ENCODE measurements around the gene PFDN5. TPM values are rescaled to one million over a fixed set of nuclear protein-coding genes. Genes with fewer than 3 reads are reported as not detected.
"Not testable (repeated sequence)": the region's sequence is repeated elsewhere in the genome, so short reads cannot be mapped to it uniquely, and the experiment has no call there.

PFDN5 gene
- total RNA-seq, 1 donor from 2014 or later = 313 TPM

- intact Hi-C loops (cut with micrococcal nuclease) = loop anchor here (2.0 kb wide), 1 partner anchor 27 kb away; no protein-coding TSS in a partner anchor
Measured at GRCh38 chr12:53325511-53326061, 30.2 kb downstream of the PFDN5 start.

GRCh38 chr12:53326460-53327185 lies 31.3 kb downstream of the PFDN5 start:
- intact Hi-C loops (cut with micrococcal nuclease) = no loop called here

- intact Hi-C loops (cut with micrococcal nuclease) = no loop called here
Measured at GRCh38 chr12:53327435-53328042, 32.2 kb downstream of the PFDN5 start.

DNA sequence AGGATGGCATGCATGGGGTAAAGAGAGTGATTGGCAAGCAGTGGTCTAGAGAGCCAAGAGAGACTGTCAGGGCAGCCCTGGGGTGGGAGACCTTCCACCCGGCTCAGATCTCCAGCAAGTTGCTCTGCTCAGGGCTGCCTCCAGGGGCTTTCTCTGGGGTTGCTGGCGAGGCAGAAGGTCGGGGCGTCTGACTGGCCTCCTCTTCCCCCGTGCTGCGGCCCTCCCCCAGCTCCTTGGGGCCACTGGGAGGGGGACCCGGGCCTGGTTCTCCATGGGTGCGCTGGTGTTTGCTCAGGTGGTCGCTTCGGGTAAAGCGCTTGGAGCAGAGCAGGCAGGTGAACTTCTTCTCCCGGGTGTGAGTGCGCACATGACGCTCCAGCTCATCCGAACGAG lies 32.7 kb downstream of the PFDN5 start:
- intact Hi-C loops (cut with micrococcal nuclease) = no loop called here

- intact Hi-C loops (cut with micrococcal nuclease) = no loop called here
Measured at GRCh38 chr12:53330671-53331070, 35.3 kb downstream of the PFDN5 start.

GRCh38 chr12:53332339-53332738 lies 37.0 kb downstream of the PFDN5 start:
- intact Hi-C loops (cut with micrococcal nuclease) = not testable (repeated sequence)

GRCh38 chr12:53332744-53333143 lies 37.4 kb downstream of the PFDN5 start:
- intact Hi-C loops (cut with micrococcal nuclease) = no loop called here

DNA sequence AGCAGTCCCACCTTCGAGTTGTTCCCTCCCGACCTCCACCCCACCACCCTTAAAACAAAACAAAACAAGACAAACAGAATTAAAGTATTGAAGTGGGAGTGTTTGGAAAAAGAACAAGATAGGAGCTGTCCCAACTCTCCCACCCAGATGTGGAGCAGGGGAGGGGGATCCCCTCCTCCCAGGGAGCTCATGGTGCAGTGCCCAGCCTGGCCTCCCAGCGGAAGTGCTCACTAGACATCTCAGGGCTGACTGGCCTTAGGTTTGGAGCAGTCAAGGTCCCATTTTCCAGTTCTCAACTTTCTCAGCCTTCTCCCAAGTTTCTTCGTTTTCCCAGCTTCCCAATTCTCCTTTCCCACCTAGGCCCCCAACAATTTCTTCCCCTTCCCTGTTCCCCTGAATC lies 37.9 kb downstream of the PFDN5 start:
- intact Hi-C loops (cut with micrococcal nuclease) = no loop called here

- intact Hi-C loops (cut with micrococcal nuclease) = no loop called here
Measured at GRCh38 chr12:53333845-53334244, 38.5 kb downstream of the PFDN5 start.

DNA sequence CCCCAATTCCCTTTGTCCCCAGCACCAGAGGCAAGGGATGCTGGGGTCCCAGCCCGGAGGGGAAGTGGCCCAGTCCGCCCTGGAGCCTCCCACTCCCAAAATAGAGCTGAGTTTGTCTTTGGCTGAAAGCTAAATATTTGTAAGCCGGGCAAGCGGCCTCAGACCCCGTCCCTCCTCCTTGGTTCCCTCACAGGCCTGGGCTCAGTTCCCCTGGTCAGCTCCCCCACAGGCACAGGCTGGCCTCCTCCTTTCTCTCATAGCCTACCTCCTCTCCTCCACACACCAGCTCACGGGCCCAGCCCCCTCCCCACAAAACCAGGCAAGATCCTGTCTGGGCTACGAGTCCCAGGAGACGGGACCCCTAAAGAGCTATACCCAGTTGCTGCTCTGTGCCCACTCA lies 39.5 kb downstream of the PFDN5 start:
- intact Hi-C loops (cut with micrococcal nuclease) = no loop called here

GRCh38 chr12:53336181-53336681 lies 40.9 kb downstream of the PFDN5 start, which contains the start of gene SP7:
TSS of gene SP7 (minus strand) at chr12:53336354. CDS start at chr12:53335646, 708 bp downstream.
- intact Hi-C loops (cut with micrococcal nuclease) = no loop called here

DNA sequence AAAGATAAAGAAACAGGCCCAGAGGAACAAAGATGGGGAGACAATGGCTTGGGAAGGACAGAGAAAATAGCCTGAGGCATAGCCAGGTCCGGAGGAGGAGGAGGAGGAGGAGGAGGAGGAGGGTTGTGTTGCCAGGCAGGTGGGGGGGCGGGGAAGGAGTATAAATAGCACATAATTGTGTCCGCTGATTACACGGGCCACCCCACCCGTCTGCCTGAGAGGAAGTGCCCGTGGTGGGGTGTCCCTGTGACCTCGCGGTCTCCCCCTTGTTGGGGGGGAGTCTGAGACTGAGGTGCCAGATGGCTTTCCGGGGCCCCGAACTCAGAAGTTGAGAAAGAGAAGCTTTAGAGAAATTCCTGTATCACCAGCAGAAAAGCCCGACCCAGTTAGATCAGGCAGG lies 42.7 kb downstream of the PFDN5 start:
- intact Hi-C loops (cut with micrococcal nuclease) = no loop called here

GRCh38 chr12:53338916-53339315 lies 43.6 kb downstream of the PFDN5 start:
- intact Hi-C loops (cut with micrococcal nuclease) = no loop called here

- intact Hi-C loops (cut with micrococcal nuclease) = no loop called here
Measured at GRCh38 chr12:53340398-53340797, 45.1 kb downstream of the PFDN5 start.

DNA sequence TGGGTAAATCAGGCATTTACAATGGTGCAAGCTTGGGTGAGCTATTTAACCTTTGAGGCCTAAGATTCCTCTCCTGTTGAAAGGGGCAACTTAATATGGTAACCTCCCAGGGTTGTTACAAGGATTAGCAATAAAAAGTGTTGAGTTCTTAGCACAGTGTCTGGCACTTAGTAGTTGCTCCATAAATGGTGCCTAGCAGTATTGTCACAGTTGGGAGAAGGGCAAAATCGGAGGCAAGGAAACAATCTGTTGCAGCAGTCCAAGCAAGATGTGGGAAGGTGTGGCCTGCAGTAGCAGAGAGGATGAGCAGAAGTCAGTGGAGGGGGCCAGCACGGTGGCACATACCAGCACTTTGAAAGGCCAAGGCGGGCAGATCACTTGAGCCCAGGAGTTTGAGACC lies 48.1 kb downstream of the PFDN5 start:
- intact Hi-C loops (cut with micrococcal nuclease) = no loop called here

DNA sequence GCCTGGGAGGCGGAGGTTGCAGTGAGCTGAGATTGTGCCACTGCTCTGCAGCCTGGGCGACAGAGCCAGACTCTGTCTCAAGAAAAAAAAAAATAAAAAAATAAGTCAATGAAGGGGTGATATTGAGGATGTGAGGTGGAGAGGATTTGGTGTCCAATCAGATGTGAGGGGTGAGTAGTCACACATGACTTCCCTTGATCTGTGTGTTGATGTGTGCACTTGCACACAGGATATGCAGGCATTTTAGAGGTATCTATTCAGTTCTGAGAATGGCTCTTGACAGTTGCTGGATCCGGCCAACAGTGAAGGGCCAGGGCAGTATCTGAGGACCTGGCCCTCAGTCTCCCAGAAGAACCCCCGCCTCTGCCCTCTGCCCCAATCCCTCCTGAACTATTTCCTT lies 48.6 kb downstream of the PFDN5 start:
- intact Hi-C loops (cut with micrococcal nuclease) = loop anchor here (2.0 kb wide), 1 partner anchor 77 kb away; no protein-coding TSS in a partner anchor

GRCh38 chr12:53344487-53344823 lies 49.1 kb downstream of the PFDN5 start:
- intact Hi-C loops (cut with micrococcal nuclease) = loop anchor here (2.0 kb wide), 1 partner anchor 76 kb away; no protein-coding TSS in a partner anchor

- intact Hi-C loops (cut with micrococcal nuclease) = loop anchor here (1.0 to 2.0 kb wide), 5 partner anchors 21 to 186 kb away; partner anchors contain the start of gene PFDN5
Measured at GRCh38 chr12:53344824-53345485, 49.6 kb downstream of the PFDN5 start.

GRCh38 chr12:53345486-53346188 lies 50.3 kb downstream of the PFDN5 start:
- intact Hi-C loops (cut with micrococcal nuclease) = loop anchor here (1.0 to 2.0 kb wide), 5 partner anchors 21 to 186 kb away; partner anchors contain the start of gene PFDN5

DNA sequence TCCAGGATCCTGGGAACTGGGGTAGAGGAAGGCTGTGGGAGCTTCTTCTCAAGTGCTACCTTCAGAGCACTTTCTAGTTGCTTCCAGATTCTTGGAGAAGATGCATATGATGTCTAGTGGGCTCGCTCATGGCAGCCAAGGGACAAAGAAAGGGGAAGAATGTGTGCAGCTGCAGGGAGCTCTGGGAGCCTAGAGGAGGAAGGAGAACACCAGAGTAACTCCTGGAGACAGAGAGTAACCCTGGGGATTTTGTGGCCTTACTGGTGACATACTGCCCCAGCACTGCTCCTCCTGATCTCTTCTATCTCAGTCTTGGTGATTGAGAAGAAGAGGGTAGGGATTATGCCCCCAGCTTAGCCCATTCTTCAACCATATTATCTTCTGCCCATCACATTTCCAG lies 51.1 kb downstream of the PFDN5 start:
- intact Hi-C loops (cut with micrococcal nuclease) = no loop called here

DNA sequence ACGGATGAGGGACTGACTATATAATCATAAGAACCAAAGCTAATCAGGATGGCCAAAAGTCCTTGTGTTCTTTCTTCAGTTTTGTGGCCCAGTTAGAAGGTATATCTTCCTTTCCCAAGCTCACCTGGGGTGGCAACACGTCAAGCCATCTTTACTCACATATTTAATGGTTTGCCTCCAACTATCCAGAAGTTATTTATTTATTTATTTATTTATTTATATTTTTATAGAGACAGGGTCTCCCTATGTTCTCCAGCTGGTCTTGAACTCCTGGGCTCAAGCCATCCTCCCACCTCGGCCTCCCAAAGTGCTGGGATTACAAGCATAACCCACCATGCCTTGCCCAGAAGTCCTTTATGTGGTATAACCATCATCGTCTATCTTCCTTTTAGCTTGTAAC lies 52.6 kb downstream of the PFDN5 start:
- intact Hi-C loops (cut with micrococcal nuclease) = no loop called here
